Uterus (tissue), 4 donors: ENCODE data around the gene PPP2R2B. TPM values are rescaled to one million over a fixed set of nuclear protein-coding genes. Genes with fewer than 3 reads are reported as not detected.

Source experiments
- DNase-seq, 2 donors: peaks; one replicate each; pipeline ENCODE4 v3.0.0-alpha.2; 2019 to 2020
- H3K27ac ChIP-seq, 2 donors: fragments of 200-600 bp; sonication (generic); 1 replicate in 1 of 2; 2 replicates in 1 of 2; pipeline ENCODE4 v1.5.1; 2016 to 2018
- H3K27me3 ChIP-seq, 2 donors: fragments of 200-600 bp; sonication (generic); one replicate each; pipeline ENCODE4 v1.5.1; 2018 to 2019; ENCODE audit warnings: control low read depth in 1 of 2
- H3K36me3 ChIP-seq, 2 donors: fragments of 200-600 bp; sonication (generic); one replicate each; pipeline ENCODE4 v1.5.1; 2019; ENCODE audit warnings: control low read depth in 1 of 2
- H3K4me1 ChIP-seq, 2 donors: fragments of 200-600 bp; sonication (generic); one replicate each; pipeline ENCODE4 v1.5.1; 2018 to 2019; ENCODE audit warnings: control low read depth in 1 of 2
- H3K4me3 ChIP-seq, 2 donors: fragments of 200-600 bp; sonication (generic); 1 replicate in 1 of 2; 2 replicates in 1 of 2; pipeline ENCODE4 v1.5.1; 2018 to 2019; ENCODE audit warnings: mild to moderate bottlenecking in 1 of 2
- H3K9me3 ChIP-seq, 2 donors: fragments of 200-600 bp; sonication (generic); one replicate each; pipeline ENCODE4 v1.5.1; 2019; ENCODE audit warnings: control low read depth in 1 of 2
- POLR2A ChIP-seq, 2 donors: fragments of 450-650 bp; IDR thresholded peaks; one replicate each; pipeline ENCODE4 v1.6.1; 2016; ENCODE audit warnings: antibody characterized with exemption in 2 of 2, mild to moderate bottlenecking in 1 of 2, moderate library complexity in 1 of 2
- intact Hi-C: fragments of 100-400 bp; cut with DNase I; formaldehyde crosslinking; loops from one replicate; pipeline ENCODE4 v1.15.1; 2023; ENCODE audit warnings: low total_unique reads
- total RNA-seq, 4 donors: library from RNA; depleted of rRNA in 3 of 4; stranded (reverse); fragments of >200 nt in 3 of 4; gene quantifications; one replicate each; pipeline versions ENCODE4 v1.1.0 to v1.2.4, GENCODE V29; 2014 to 2023
- TF ChIP-seq, protein P1 (sequence below), 4 experiments: fragments of 200-600 bp in 2 of 4; fragments of 450-650 bp in 2 of 4; sonication (generic) in 2 of 4; IDR thresholded peaks; one replicate each; pipeline ENCODE4 v1.5.1; 2016 to 2019; ENCODE audit warnings: antibody characterized with exemption in 4 of 4, mild to moderate bottlenecking in 2 of 4, moderate library complexity in 1 of 4
- donor health status: DM: yes; HTN: yes; CAD: no.

Gene PPP2R2B
- total RNA-seq, 4 donors from 2014 or later = 0.26 to 14.8 (median 2.0) TPM; not detected in 1

DNA sequence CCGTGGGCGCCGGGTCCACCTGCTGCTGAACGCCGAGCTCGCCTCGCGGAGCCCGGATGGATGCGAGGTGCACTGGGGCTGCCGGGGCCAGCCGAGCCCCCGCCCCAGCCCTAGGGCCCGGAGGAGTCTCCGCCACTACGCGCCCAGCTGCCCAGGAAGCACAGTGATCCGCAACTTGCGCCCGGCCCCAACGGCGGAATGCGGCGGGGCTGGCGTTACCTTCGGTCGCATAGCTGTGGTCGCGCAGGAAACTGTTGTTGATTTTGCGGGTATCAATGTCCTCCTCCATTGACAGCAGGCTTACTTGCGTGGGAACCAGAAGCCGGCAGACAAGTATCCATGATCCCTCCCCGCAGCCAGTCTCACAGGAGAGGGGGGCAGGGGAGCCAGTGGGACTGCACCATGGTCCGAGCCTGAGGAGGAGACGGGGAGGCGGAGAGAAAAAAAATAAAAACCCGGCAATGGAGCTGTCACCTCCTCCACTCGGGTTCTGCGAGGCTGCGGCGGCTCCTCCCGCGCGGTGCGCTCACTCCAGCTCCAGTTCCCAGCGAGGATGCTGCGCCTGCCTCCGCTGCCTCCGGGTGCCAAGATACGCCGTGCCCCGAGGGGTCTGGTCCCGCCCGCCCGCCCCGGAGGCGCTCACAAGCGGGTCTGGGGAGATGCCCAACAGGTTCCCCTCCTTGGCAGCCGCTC lies 628 bp downstream of the PPP2R2B start:
- intact Hi-C loops = no loop called here

GRCh38 chr5:146877178-146877681 lies 1.3 kb downstream of the PPP2R2B start:
- Histone ChIP-seq H3K9me3 (no peaks in the 10 kb centered on the region), H3K4me3 (peak overlapping the region; percentile 30 to 39), H3K4me1 (no peaks in the 10 kb centered on the region), H3K27me3 (no peaks in the 10 kb centered on the region), H3K27ac (no peak overlapping the region), H3K36me3 (no peaks in the 10 kb centered on the region)
- TF ChIP-seq, protein P1, sequence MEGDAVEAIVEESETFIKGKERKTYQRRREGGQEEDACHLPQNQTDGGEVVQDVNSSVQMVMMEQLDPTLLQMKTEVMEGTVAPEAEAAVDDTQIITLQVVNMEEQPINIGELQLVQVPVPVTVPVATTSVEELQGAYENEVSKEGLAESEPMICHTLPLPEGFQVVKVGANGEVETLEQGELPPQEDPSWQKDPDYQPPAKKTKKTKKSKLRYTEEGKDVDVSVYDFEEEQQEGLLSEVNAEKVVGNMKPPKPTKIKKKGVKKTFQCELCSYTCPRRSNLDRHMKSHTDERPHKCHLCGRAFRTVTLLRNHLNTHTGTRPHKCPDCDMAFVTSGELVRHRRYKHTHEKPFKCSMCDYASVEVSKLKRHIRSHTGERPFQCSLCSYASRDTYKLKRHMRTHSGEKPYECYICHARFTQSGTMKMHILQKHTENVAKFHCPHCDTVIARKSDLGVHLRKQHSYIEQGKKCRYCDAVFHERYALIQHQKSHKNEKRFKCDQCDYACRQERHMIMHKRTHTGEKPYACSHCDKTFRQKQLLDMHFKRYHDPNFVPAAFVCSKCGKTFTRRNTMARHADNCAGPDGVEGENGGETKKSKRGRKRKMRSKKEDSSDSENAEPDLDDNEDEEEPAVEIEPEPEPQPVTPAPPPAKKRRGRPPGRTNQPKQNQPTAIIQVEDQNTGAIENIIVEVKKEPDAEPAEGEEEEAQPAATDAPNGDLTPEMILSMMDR (IDR thresholded peaks at IDR 0.05) = no peak
- TF ChIP-seq POLR2A (IDR thresholded peaks at IDR 0.05) = no peak
- intact Hi-C loops = no loop called here
- no peak for DNase-seq

More for the DNA sequence above, 628 bp downstream of the PPP2R2B start:
- Histone ChIP-seq H3K27ac (no peak overlapping the region), H3K4me1 (no peaks in the 10 kb centered on the region), H3K36me3 (no peaks in the 10 kb centered on the region), H3K27me3 (no peaks in the 10 kb centered on the region), H3K9me3 (no peaks in the 10 kb centered on the region), H3K4me3 (peak overlapping the region; percentile 30 to 39)
- DNase-seq = peak in 1 of 2 donors; percentile 16
- no peak for TF ChIP-seq POLR2A (IDR thresholded peaks at IDR 0.05)
- TF ChIP-seq, protein P1 (IDR thresholded peaks at IDR 0.05) = no peak

DNA sequence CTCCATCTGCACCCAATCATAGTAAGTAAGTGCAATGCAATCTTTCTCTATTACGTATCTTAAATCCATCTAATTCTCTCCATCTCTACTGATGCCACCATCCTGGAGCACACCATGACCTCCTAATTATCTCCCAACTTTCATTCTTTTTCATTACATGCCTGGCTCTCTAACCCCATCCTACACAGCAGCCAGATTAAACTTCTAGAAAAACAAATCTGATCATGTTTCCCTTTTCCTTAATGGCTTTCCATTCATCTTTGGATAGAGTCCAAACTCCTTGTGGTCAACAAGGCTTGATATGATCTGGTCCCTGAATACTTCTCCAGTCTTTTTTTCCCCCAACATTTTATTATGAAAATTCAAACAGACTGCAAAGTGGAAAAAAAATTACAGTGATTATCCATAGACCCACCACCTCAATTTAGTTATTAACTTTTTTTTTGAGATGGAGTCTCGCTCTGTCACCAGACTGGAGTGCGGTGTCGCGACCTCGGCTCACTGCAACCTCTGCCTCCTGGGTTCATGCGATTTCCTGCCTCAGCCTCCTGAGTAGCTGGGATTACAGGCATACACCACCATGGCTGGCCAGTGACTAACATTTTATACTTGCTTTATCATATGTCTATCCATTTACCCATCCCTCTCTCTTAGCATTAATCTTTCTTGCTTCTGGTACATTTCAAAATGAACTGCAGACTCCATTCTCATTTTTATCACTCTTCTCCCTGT lies 5.2 kb downstream of the PPP2R2B start:
- Histone ChIP-seq H3K36me3 (no peaks in the 10 kb centered on the region), H3K9me3 (no peaks in the 10 kb centered on the region), H3K4me1 (no peaks in the 10 kb centered on the region), H3K4me3 (no peak overlapping the region), H3K27me3 (no peaks in the 10 kb centered on the region), H3K27ac (no peak overlapping the region)
- TF ChIP-seq, protein P1 (IDR thresholded peaks at IDR 0.05) = no peak
- no peak for TF ChIP-seq POLR2A (IDR thresholded peaks at IDR 0.05)
- no peak for DNase-seq
- intact Hi-C loops = no loop called here

GRCh38 chr5:146872188-146872587 lies 6.4 kb downstream of the PPP2R2B start:
- Histone ChIP-seq H3K4me3 (no peak overlapping the region), H3K27me3 (no peaks in the 10 kb centered on the region), H3K4me1 (no peaks in the 10 kb centered on the region), H3K27ac (no peak overlapping the region), H3K9me3 (no peaks in the 10 kb centered on the region), H3K36me3 (no peaks in the 10 kb centered on the region)
- intact Hi-C loops = no loop called here
- no peak for DNase-seq
- TF ChIP-seq, protein P1 (IDR thresholded peaks at IDR 0.05) = no peak
- no peak for TF ChIP-seq POLR2A (IDR thresholded peaks at IDR 0.05)
